ENCODE data around the gene KARS1. TPM values are rescaled to one million over a fixed set of nuclear protein-coding genes. Genes with fewer than 3 reads are reported as not detected.

KARS1 gene
- total and polyA plus RNA-seq, 2 of the 4 experiments (the other 2 are of a cell fraction), result 122 to 228 TPM

DNA sequence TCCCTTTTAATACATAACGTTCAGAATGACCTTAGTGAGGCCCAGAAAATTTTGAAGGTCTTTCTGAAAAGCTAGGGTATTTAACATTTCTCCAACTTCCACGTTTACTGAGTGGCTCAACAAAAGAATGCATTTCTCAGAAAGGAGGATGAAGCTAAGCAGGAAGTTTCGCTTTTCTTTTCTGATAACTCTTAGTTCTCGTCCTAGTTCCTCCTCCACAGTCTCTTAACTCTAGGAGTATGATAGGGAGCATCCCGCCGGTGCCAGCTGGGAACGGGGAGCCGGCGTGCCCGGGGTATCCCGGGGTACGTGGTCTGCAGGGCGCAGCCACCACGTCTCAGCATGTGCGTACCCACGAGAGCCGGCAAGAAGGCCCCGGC, 363 bp downstream of the KARS1 start:
- Histone ChIP-seq H3K27ac (ENCODE audit: insufficient read depth, low read length) (peak overlapping the region; percentile 85), H2AFZ (replicated peaks; ENCODE audit: low read length, poor library complexity) (peak overlapping the region; percentile 92), H2BK20ac (ENCODE audit: low read depth, low read length) (no peak overlapping the region), H2BK120ac (ENCODE audit: low read depth, low read length) (peak overlapping the region; percentile 60; the same call in 1 of the 2 replicates), H3K18ac (ENCODE audit: low read depth, low read length) (peak overlapping the region; percentile 36; the same call in 1 of the 2 replicates), H3K9me3 (ENCODE audit: control insufficient read depth, insufficient read depth, low read length) (no peaks in the 10 kb centered on the region), H3K4me3 (ENCODE audit: insufficient read depth, low read depth, low read length) (peak overlapping the region; percentile 85), H2AK5ac (ENCODE audit: low read depth, low read length) (0 out of 2 replicates have a peak overlapping the region, but pooled peaks have one; percentile 35), H2BK15ac (ENCODE audit: low read depth, low read length) (no peak overlapping the region), H2AK9ac (replicated peaks; ENCODE audit: low read depth, low read length, poor library complexity) (peak overlapping the region; percentile 90), H3K4me2 (ENCODE audit: low read depth, low read length) (peak overlapping the region; percentile 94), H3K9ac (ENCODE audit: low read depth, low read length) (peak overlapping the region; percentile 88), H3K27me3 (ENCODE audit: control insufficient read depth, insufficient read depth, low read length) (no peaks in the 10 kb centered on the region), H3K4me1 (ENCODE audit: control insufficient read depth, insufficient read depth, low read length) (peaks cover 5% of the 10 kb centered on the region; the same call in 1 of the 2 replicates), H3K4ac (ENCODE audit: low read depth, low read length) (peak overlapping the region; percentile 77), H2BK5ac (ENCODE audit: low read depth, low read length, poor library complexity, severe bottlenecking) (peak overlapping the region; percentile 42), H3K23ac (ENCODE audit: low read depth, low read length) (peak overlapping the region; percentile 65), H3K9me1 (ENCODE audit: insufficient read depth, low read length) (peaks cover 8% of the 10 kb centered on the region; the same call in 1 of the 2 replicates), H3K79me1 (ENCODE audit: low read depth in 1 of 2, low read length in 2 of 2) (peaks cover 11 to 51% of the 10 kb centered on the region in 2 experiments), H3K14ac (replicated peaks; ENCODE audit: low read depth, low read length) (peak overlapping the region; percentile 91), H3K56ac (ENCODE audit: extremely low read depth, insufficient read depth, low read length) (peak overlapping the region; percentile 89), H4K20me1 (ENCODE audit: insufficient read depth, low read length) (peaks cover 46% of the 10 kb centered on the region), H3K36me3 (ENCODE audit: control insufficient read depth, insufficient read depth, low read length) (peaks cover 9% of the 10 kb centered on the region), H4K91ac (ENCODE audit: insufficient read depth, low read depth, low read length) (peak overlapping the region; percentile 81), H4K8ac (ENCODE audit: low read depth in 2 of 2, low read length in 2 of 2) (peak overlapping the region; percentile 82 to 90), H4K5ac (ENCODE audit: low read depth, low read length) (peak overlapping the region; percentile 85)
- 5% methylated on average over 8 of the region's 18 CpGs; no CpG with 5 or more reads in 1 of the 2 experiments for WGBS, 2 experiments (ENCODE audit: extremely low coverage in 2 of 2, insufficient read length in 1 of 2)
- ATAC-seq (ENCODE audit: low read depth), result peak; percentile 49
- dilution Hi-C loops (cut with HindIII; ENCODE audit: low sequenced_read_pairs, unreplicated experiment), result no loop called here
- POLR2A ChIA-PET (ENCODE audit: unreplicated experiment), result interaction anchor here (0.5 to 1.1 kb wide), 3 partner anchors 41 to 96 kb away, joined by 3 to 9 read pairs (median 4); no protein-coding TSS in a partner anchor
- no peak for TF ChIP-seq BHLHE40 (IDR thresholded peaks at IDR 0.05; ENCODE audit: low read depth, low read length)
- TF ChIP-seq MXI1 (IDR thresholded peaks at IDR 0.05; ENCODE audit: borderline replicate concordance, low read depth, low read length), result peak; percentile 93; the same call in 1 of the 2 replicates
- BruUV-seq (replicated peaks), result TSS peak; percentile 39
- no peak for DNase-seq
- intact Hi-C loops (cut with micrococcal nuclease), result loop anchor here (10.0 kb wide), 1 partner anchor 1528 kb away; no protein-coding TSS in a partner anchor
- in situ Hi-C loops (cut with MboI; ENCODE audit: low sequenced_read_pairs), result loop anchor here (10.0 kb wide), 1 partner anchor 118 kb away; no protein-coding TSS in a partner anchor
- CTCF ChIA-PET, result interaction anchor here (0.6 to 1.5 kb wide), 2 partner anchors 117 to 130 kb away, joined by 3 read pairs; no protein-coding TSS in a partner anchor
